GM10266 (cell line): ENCODE measurements around the gene CD247.

Source experiments
- DNase-seq: peaks from one replicate; pipeline ENCODE4 v3.0.0; 2012; ENCODE audit errors: extremely low spot score
- CTCF ChIP-seq: IDR thresholded peaks from 2 replicates; pipeline ENCODE4 v1.5.1; 2012; ENCODE audit warnings: mild to moderate bottlenecking, low read depth; ENCODE audit not compliant: control insufficient read depth, insufficient read depth; ENCODE audit errors: missing control alignments

The CD247 gene

GRCh38 chr1:167492481-167492910 lies 25.8 kb downstream of the CD247 start:
- no peak for TF ChIP-seq CTCF
- DNase-seq = no peak

- DNase-seq = no peak
- TF ChIP-seq CTCF = no peak
Measured at GRCh38 chr1:167491586-167492461, 26.5 kb downstream of the CD247 start.

GRCh38 chr1:167490765-167491164 lies 27.6 kb downstream of the CD247 start:
- DNase-seq = no peak
- TF ChIP-seq CTCF = no peak

GRCh38 chr1:167489571-167490340 lies 28.6 kb downstream of the CD247 start:
- TF ChIP-seq CTCF = no peak
- no peak for DNase-seq

GRCh38 chr1:167488786-167489185 lies 29.5 kb downstream of the CD247 start:
- no peak for DNase-seq
- no peak for TF ChIP-seq CTCF

GRCh38 chr1:167487614-167488013 lies 30.7 kb downstream of the CD247 start:
- DNase-seq = no peak
- TF ChIP-seq CTCF = no peak
